ENCODE results near the gene RPS17.

The RPS17 gene

GRCh38 chr15:82580713-82581112 lies 40.5 kb upstream of the RPS17 start:
- Histone ChIP-seq H3K4me1 (ENCODE audit: insufficient read depth, low read length, poor library complexity, severe bottlenecking) (no peaks in the 10 kb centered on the region), H3K79me2 (ENCODE audit: insufficient read depth, low read length) (no peaks in the 10 kb centered on the region), H3K9ac (ENCODE audit: low read depth, low read length, poor library complexity, severe bottlenecking) (no peak overlapping the region), H2AFZ (ENCODE audit: low read length) (no peak overlapping the region), H3K27me3 (ENCODE audit: insufficient read depth, low read length, poor library complexity, severe bottlenecking) (no peaks in the 10 kb centered on the region), H3K4me3 (ENCODE audit: low read length, poor library complexity, severe bottlenecking) (no peak overlapping the region), H3K36me3 (ENCODE audit: insufficient read depth, low read length) (no peaks in the 10 kb centered on the region), H4K20me1 (ENCODE audit: insufficient read depth, low read length, poor library complexity, severe bottlenecking) (no peaks in the 10 kb centered on the region), H3K4me2 (ENCODE audit: low read depth, low read length, poor library complexity, severe bottlenecking) (no peak overlapping the region), H3F3A (ENCODE audit: low read depth) (no peaks in the 10 kb centered on the region), H3K9me3 (ENCODE audit: insufficient read depth, low read depth, low read length) (no peaks in the 10 kb centered on the region), H3K9me2 (replicated peaks; ENCODE audit: low read depth, low read length) (no peaks in the 10 kb centered on the region)
- TF ChIP-seq EZH2phosphoT487 (IDR thresholded peaks at IDR 0.05; ENCODE audit: borderline replicate concordance), result no peak
- TF ChIP-seq CTCF (conservative IDR thresholded peaks at IDR 0.05; ENCODE audit: low read length), result no peak

GRCh38 chr15:82575335-82575734 lies 35.1 kb upstream of the RPS17 start:
- no peak overlapping the region for H2AFZ ChIP-seq (ENCODE audit: low read length)
- no peak for TF ChIP-seq CTCF (conservative IDR thresholded peaks at IDR 0.05; ENCODE audit: low read length)
- TF ChIP-seq EZH2phosphoT487 (IDR thresholded peaks at IDR 0.05; ENCODE audit: borderline replicate concordance), result no peak

GRCh38 chr15:82572986-82573385 lies 32.7 kb upstream of the RPS17 start:
- TF ChIP-seq EZH2phosphoT487 (IDR thresholded peaks at IDR 0.05; ENCODE audit: borderline replicate concordance) (no peak), CTCF (conservative IDR thresholded peaks at IDR 0.05; ENCODE audit: low read length) (no peak)
- H3K4me1 ChIP-seq (ENCODE audit: insufficient read depth, low read length, poor library complexity, severe bottlenecking), result no peaks in the 10 kb centered on the region
- no peaks in the 10 kb centered on the region for H3K27me3 ChIP-seq (ENCODE audit: insufficient read depth, low read length, poor library complexity, severe bottlenecking)
- no peaks in the 10 kb centered on the region for H4K20me1 ChIP-seq (ENCODE audit: insufficient read depth, low read length, poor library complexity, severe bottlenecking)
- H3K79me2 ChIP-seq (ENCODE audit: insufficient read depth, low read length), result no peaks in the 10 kb centered on the region
- no peak overlapping the region for H2AFZ ChIP-seq (ENCODE audit: low read length)
- no peaks in the 10 kb centered on the region for H3K36me3 ChIP-seq (ENCODE audit: insufficient read depth, low read length)
- no peak overlapping the region for H3K4me3 ChIP-seq (ENCODE audit: low read length, poor library complexity, severe bottlenecking)
- no peak overlapping the region for H3K4me2 ChIP-seq (ENCODE audit: low read depth, low read length, poor library complexity, severe bottlenecking)
- H3K9me3 ChIP-seq (ENCODE audit: insufficient read depth, low read depth, low read length), result no peaks in the 10 kb centered on the region
- H3K9ac ChIP-seq (ENCODE audit: low read depth, low read length, poor library complexity, severe bottlenecking), result no peak overlapping the region
- H3F3A ChIP-seq (ENCODE audit: low read depth), result no peaks in the 10 kb centered on the region
- H3K9me2 ChIP-seq (replicated peaks; ENCODE audit: low read depth, low read length), result no peaks in the 10 kb centered on the region

More at GRCh38 chr15:82575335-82575734, 35.1 kb upstream of the RPS17 start:
- H3K9ac ChIP-seq (ENCODE audit: low read depth, low read length, poor library complexity, severe bottlenecking), result no peak overlapping the region
- no peaks in the 10 kb centered on the region for H3K4me1 ChIP-seq (ENCODE audit: insufficient read depth, low read length, poor library complexity, severe bottlenecking)
- no peaks in the 10 kb centered on the region for H3K36me3 ChIP-seq (ENCODE audit: insufficient read depth, low read length)
- H3K4me3 ChIP-seq (ENCODE audit: low read length, poor library complexity, severe bottlenecking), result no peak overlapping the region
- no peaks in the 10 kb centered on the region for H3F3A ChIP-seq (ENCODE audit: low read depth)
- no peaks in the 10 kb centered on the region for H3K9me2 ChIP-seq (replicated peaks; ENCODE audit: low read depth, low read length)
- no peaks in the 10 kb centered on the region for H3K27me3 ChIP-seq (ENCODE audit: insufficient read depth, low read length, poor library complexity, severe bottlenecking)
- H3K9me3 ChIP-seq (ENCODE audit: insufficient read depth, low read depth, low read length), result no peaks in the 10 kb centered on the region
- H4K20me1 ChIP-seq (ENCODE audit: insufficient read depth, low read length, poor library complexity, severe bottlenecking), result no peaks in the 10 kb centered on the region
- H3K79me2 ChIP-seq (ENCODE audit: insufficient read depth, low read length), result no peaks in the 10 kb centered on the region
- no peak overlapping the region for H3K4me2 ChIP-seq (ENCODE audit: low read depth, low read length, poor library complexity, severe bottlenecking)

Measured in Loucy (cell line).